HG03039 (cell line): ENCODE results near the gene MIGA1.
A peak's percentile ranks its signal among the peaks of the same experiment; 100 is the strongest.
"Not testable (repeated sequence)": the region's sequence is repeated elsewhere in the genome, so short reads cannot be mapped to it uniquely, and the experiment has no call there.

ENCODE experiments used
- ATAC-seq: cut with Tn5 transposase; IDR thresholded peaks from one replicate; pipeline ENCODE4 v1.9.1; 2021; ENCODE audit warnings: mild to moderate bottlenecking, moderate library complexity; ENCODE audit not compliant: unreplicated experiment

The MIGA1 gene

GRCh38 chr1:77779529-77780281 lies at the start of gene MIGA1:
Gene MIGA1, plus strand, starts transcription at chr1:77779649. Its CDS starts 3,604 bp downstream, at chr1:77783253.
- peak; percentile 97 for ATAC-seq

GRCh38 chr1:77732090-77732489 lies 47.4 kb upstream of the MIGA1 start:
- no peak for ATAC-seq

GRCh38 chr1:77739235-77739634 lies 40.2 kb upstream of the MIGA1 start:
- no peak for ATAC-seq

GRCh38 chr1:77741316-77741715 lies 38.1 kb upstream of the MIGA1 start:
- ATAC-seq = no peak

GRCh38 chr1:77742011-77742555 lies 37.4 kb upstream of the MIGA1 start:
- ATAC-seq = no peak

- ATAC-seq = no peak
Measured at GRCh38 chr1:77744576-77744975, 34.9 kb upstream of the MIGA1 start.

- ATAC-seq = not testable (repeated sequence)
Measured at GRCh38 chr1:77749489-77749888, 30.0 kb upstream of the MIGA1 start.

GRCh38 chr1:77756052-77756754 lies 23.2 kb upstream of the MIGA1 start:
- no peak for ATAC-seq

GRCh38 chr1:77757066-77757584 lies 22.3 kb upstream of the MIGA1 start:
- no peak for ATAC-seq

GRCh38 chr1:77757603-77758002 lies 21.8 kb upstream of the MIGA1 start:
- no peak for ATAC-seq

GRCh38 chr1:77759071-77760028 lies 20.1 kb upstream of the MIGA1 start, which contains the start of gene USP33:
Gene USP33, minus strand, starts transcription at chr1:77759852. Its CDS starts 18,155 bp downstream, at chr1:77741697.
- peak; percentile 94 for ATAC-seq

GRCh38 chr1:77762072-77762476 lies 17.4 kb upstream of the MIGA1 start:
- ATAC-seq = no peak

- no peak for ATAC-seq
Measured at GRCh38 chr1:77768006-77768405, 11.4 kb upstream of the MIGA1 start.

- no peak for ATAC-seq
Measured at GRCh38 chr1:77776007-77776700, 3.3 kb upstream of the MIGA1 start.

GRCh38 chr1:77781683-77782082 lies 2.2 kb downstream of the MIGA1 start:
- no peak for ATAC-seq

- no peak for ATAC-seq
Measured at GRCh38 chr1:77783141-77783540, 3.7 kb downstream of the MIGA1 start.

GRCh38 chr1:77786093-77786741 lies 6.8 kb downstream of the MIGA1 start:
- not testable (repeated sequence) for ATAC-seq

- no peak for ATAC-seq
Measured at GRCh38 chr1:77794550-77794949, 15.1 kb downstream of the MIGA1 start.

- no peak for ATAC-seq
Measured at GRCh38 chr1:77796695-77797405, 17.4 kb downstream of the MIGA1 start.
